Mesenteric fat pad (tissue), 1 donor: ENCODE data around the gene ENTPD1. TPM values are rescaled to one million over a fixed set of nuclear protein-coding genes. Genes with fewer than 3 reads are reported as not detected.
"Not testable (repeated sequence)": the region's sequence is repeated elsewhere in the genome, so short reads cannot be mapped to it uniquely, and the experiment has no call there.

Source experiments
- DNase-seq: peaks from one replicate; pipeline ENCODE4 v3.0.0-alpha.2; 2020; ENCODE audit warnings: low spot score
- total RNA-seq: library from RNA; stranded (reverse); fragmentation: NEBNext Ultra II Directional; extraction: Animal tissue kit (Norgen Biotek cat#: 25700); gene quantifications from one replicate; pipeline ENCODE4 v1.2.1, GENCODE V29; 2021
- donor health status: DM: yes; HTN: yes; CAD: no.

Gene ENTPD1
- total RNA-seq, 1 donor from 2014 or later = 25.4 TPM

DNA sequence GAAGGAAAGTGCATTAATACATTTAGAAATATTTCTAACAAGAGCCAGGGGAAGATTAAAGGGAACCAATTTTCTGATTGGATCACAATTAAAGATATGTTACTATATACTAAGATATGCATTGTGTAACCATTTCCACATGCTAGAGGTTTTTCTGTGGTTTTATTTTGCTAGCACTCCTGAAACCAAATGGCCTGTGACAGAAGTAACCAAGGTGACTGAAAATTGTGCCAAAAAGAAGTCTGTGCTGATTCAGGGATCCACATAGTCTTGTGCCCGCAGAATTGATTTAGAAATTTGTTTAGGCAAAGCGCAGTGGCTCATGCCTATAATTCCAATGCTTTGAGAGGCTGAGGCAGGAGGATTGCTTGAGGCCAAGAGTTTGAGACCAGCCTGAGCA lies 153.6 kb downstream of the ENTPD1 start:
- no peak for DNase-seq

DNA sequence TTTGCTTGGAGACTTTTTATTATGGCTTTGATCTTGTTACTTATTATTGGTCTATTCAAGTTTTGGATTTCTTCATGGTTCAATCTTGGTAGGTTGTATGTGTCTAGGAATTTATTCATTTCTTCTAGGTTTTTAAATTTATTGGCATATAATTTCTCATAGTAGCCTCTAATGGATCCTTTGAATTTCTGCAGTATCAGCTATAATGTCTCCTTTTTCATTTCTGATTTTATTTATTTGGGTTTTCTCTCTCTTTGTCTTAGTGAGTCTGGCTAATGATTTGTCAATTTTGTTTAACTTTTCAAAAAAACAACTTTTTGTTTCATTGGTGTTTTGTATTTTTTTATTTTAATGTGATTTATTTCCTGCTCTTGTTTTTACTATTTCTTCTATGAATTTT lies 160.1 kb downstream of the ENTPD1 start:
- DNase-seq = not testable (repeated sequence)

Other genes with a start within 250 kb of the ENTPD1 start
- gene SORBS1, start 194.8 kb upstream of the ENTPD1 start, total RNA-seq = 854 TPM
- 41.1 TPM for gene ALDH18A1, start 99.5 kb upstream of the ENTPD1 start, total RNA-seq
- gene TCTN3, start 62.2 kb upstream of the ENTPD1 start, total RNA-seq = 27.3 TPM
- 2.6 TPM for gene CC2D2B, start 151.8 kb downstream of the ENTPD1 start, total RNA-seq